Measurements from ENCODE around the gene SAG.

DNA sequence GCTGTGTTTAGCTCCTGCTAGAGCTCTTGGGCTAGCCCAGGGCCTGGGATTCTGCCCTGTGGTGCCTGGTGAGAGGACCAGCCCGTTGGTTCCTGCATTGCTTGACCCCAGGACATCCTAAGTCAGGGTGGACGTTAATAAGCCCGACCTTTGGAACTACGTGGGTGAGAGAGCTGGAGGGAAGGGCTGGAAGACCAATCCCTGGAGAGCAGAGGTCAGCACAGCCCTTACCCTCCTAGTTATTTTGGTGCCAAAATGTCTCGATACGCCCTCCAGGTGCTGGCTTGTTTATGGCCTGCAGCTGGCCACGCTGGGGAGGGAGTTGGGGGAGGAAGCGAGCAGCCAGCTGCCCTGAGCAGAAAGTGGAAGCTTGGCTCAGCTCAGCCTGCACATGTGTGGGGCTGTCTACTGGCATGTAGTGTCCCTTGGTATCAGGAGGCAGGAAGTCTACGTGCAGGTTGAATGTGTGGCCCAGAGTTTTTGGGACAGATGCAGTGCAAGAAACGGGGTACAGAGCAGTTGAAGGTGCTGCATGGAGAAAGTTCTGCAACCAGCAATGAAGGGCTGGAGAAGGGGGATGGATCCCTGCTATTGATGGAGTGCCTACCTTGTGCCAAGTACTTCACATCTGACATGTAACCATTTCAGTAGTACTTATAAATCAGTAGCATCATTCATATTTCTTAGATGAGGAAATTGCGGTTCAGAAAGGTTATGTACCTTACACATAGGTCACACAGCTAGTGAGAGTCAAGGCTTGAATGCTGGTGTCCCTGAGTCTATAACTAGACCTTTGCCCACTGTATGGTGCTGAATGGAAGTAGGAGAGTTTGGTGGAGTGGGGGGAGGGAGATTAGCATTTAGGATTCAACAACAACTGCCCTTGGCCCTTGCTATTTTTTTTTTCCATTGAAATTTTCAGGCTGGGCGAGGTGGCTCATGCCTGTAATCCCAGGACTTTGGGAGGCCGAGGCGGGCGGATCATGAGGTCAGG, 41.7 kb downstream of the SAG start:
- no peak for TF ChIP-seq EP300 (IDR thresholded peaks at IDR 0.05)
- no peak for TF ChIP-seq POLR2AphosphoS5 (IDR thresholded peaks at IDR 0.05)
- no peak for TF ChIP-seq POLR2A (IDR thresholded peaks at IDR 0.05)

All from gastroesophageal sphincter (tissue), 2 donors.